Stimulated activated CD8-positive, alpha-beta memory T cell treated with anti-CD3 and anti-CD28 coated beads, Interleukin-2, amount 100 ng/mL, for 1 hour (primary cell): ENCODE measurements around the gene DCD.

Source experiments
- DNase-seq, 2 donors: peaks; one replicate each; pipeline ENCODE4 v3.0.0-alpha.2; 2020; ENCODE audit warnings: low read depth in 2 of 2

The DCD gene

GRCh38 chr12:54606556-54606955 lies 41.6 kb downstream of the DCD start:
- DNase-seq: no peak

GRCh38 chr12:54605138-54605970 lies 42.8 kb downstream of the DCD start:
- no peak for DNase-seq

- DNase-seq: no peak
Measured at GRCh38 chr12:54604436-54604835, 43.7 kb downstream of the DCD start.

GRCh38 chr12:54603872-54604271 lies 44.3 kb downstream of the DCD start:
- DNase-seq: no peak

- DNase-seq: peak; percentile 38 to 43
Measured at GRCh38 chr12:54603173-54603814, 44.9 kb downstream of the DCD start.

- DNase-seq: no peak
Measured at GRCh38 chr12:54602661-54603060, 45.5 kb downstream of the DCD start.

- no peak for DNase-seq
Measured at GRCh38 chr12:54601841-54602240, 46.3 kb downstream of the DCD start.

- no peak for DNase-seq
Measured at GRCh38 chr12:54598970-54599369, 49.2 kb downstream of the DCD start.

- DNase-seq: peak; percentile 3 to 22
Measured at GRCh38 chr12:54596526-54596946, 51.6 kb downstream of the DCD start.

GRCh38 chr12:54595471-54595870 lies 52.7 kb downstream of the DCD start:
- DNase-seq: no peak
